SK-N-SH (cell line): ENCODE results near the gene PPP1R14C. TPM values are rescaled to one million over a fixed set of nuclear protein-coding genes. Genes with fewer than 3 reads are reported as not detected.

Experiments used
- CTCF ChIA-PET: fragments of 300-600, 350-600 bp; formaldehyde crosslinking; extraction: SDS; loops from one replicate; lab custom pipeline; 2021; lab: Yijun Ruan, JAX
- POLR2A ChIA-PET: fragments of 350-600 bp; sonication (Branson Sonifier 250); formaldehyde crosslinking; extraction: SDS; loops from one replicate; lab custom pipeline; 2020; ENCODE audit warnings: antibody characterized with exemption, inconsistent platforms; lab: Yijun Ruan, JAX
- DNase-seq: peaks from one replicate; pipeline ENCODE4 v3.0.0; 2012
- H2AFZ ChIP-seq: fragments of 200-600 bp; sonication (generic); 2 replicates; pipeline ENCODE4 v1.8.1; 2016; ENCODE audit warnings: antibody characterized with exemption, mild to moderate bottlenecking, low read depth
- H3F3A ChIP-seq: fragments of 200-600 bp; sonication (generic); replicated peaks from 2 replicates; pipeline ENCODE3; 2016; ENCODE audit warnings: antibody characterized with exemption, mild to moderate bottlenecking; ENCODE audit not compliant: insufficient read depth
- H3K27ac ChIP-seq, 2 experiments: fragments of 200-500 bp in 1 of 2; fragments of 200-600 bp in 1 of 2; sonication (Bioruptor generic) in 1 of 2; sonication (generic), shearing (Covaris generic) in 1 of 2; 2 replicates each; pipeline versions ENCODE4 v1.5.1 to v1.6.1; 2014 to 2016; ENCODE audit warnings: low read depth in 2 of 2, inconsistent platforms in 1 of 2, low read length in 1 of 2, mild to moderate bottlenecking in 1 of 2, mixed read lengths in 1 of 2
- H3K27me3 ChIP-seq: fragments of 200-600 bp; sonication (generic), shearing (Covaris generic); 2 replicates; pipeline ENCODE4 v1.6.1; 2016; ENCODE audit warnings: mixed run types; ENCODE audit not compliant: insufficient read depth
- H3K36me3 ChIP-seq, 2 experiments: fragments of 200-500 bp in 1 of 2; fragments of 200-600 bp in 1 of 2; sonication (Bioruptor generic) in 1 of 2; sonication (generic) in 1 of 2; replicated peaks in 1 of 2; 2 replicates each; pipeline versions ENCODE3 to v1.5.1; 2014 to 2016; ENCODE audit warnings: low read length in 1 of 2, mild to moderate bottlenecking in 1 of 2; ENCODE audit not compliant: insufficient read depth in 2 of 2, control insufficient read depth in 1 of 2
- H3K4me1 ChIP-seq, 2 experiments: fragments of 200-500 bp in 1 of 2; fragments of 200-600 bp in 1 of 2; sonication (Bioruptor generic) in 1 of 2; sonication (generic), shearing (Covaris generic) in 1 of 2; 2 replicates each; pipeline versions ENCODE4 v1.5.1 to v1.6.1; 2014 to 2016; ENCODE audit warnings: low read depth in 1 of 2, low read length in 1 of 2, mixed run types in 1 of 2; ENCODE audit not compliant: insufficient read depth in 2 of 2, control insufficient read depth in 1 of 2
- H3K4me2 ChIP-seq: fragments of 200-600 bp; sonication (generic), shearing (Covaris generic); 2 replicates; pipeline ENCODE4 v1.6.1; 2017; ENCODE audit warnings: mixed run types
- H3K4me3 ChIP-seq, 2 experiments: fragments of 200-500 bp in 1 of 2; fragments of 200-600 bp in 1 of 2; sonication (Bioruptor generic) in 1 of 2; sonication (generic), shearing (Covaris generic) in 1 of 2; 2 replicates each; pipeline versions ENCODE4 v1.5.1 to v1.8.1; 2014 to 2016; ENCODE audit warnings: low read depth in 2 of 2, inconsistent platforms in 1 of 2, low read length in 1 of 2, mild to moderate bottlenecking in 1 of 2, mixed read lengths in 1 of 2, moderate library complexity in 1 of 2
- H3K79me2 ChIP-seq: fragments of 200-600 bp; sonication (generic); 2 replicates; pipeline ENCODE4 v1.8.1; 2017; ENCODE audit warnings: mild to moderate bottlenecking; ENCODE audit not compliant: insufficient read depth
- H3K9ac ChIP-seq: fragments of 200-600 bp; sonication (generic); 2 replicates; pipeline ENCODE4 v1.6.1; 2017; ENCODE audit warnings: mixed run types
- H3K9me2 ChIP-seq: fragments of 200-600 bp; sonication (generic); 2 replicates; pipeline ENCODE4 v1.6.1; 2017; ENCODE audit warnings: mixed run types
- H3K9me3 ChIP-seq: fragments of 200-600 bp; sonication (generic); 2 replicates; pipeline ENCODE4 v1.6.1; 2017; ENCODE audit warnings: mixed run types, mild to moderate bottlenecking, moderate library complexity
- H4K20me1 ChIP-seq: fragments of 200-600 bp; sonication (generic); 2 replicates; pipeline ENCODE4 v1.6.1; 2017; ENCODE audit warnings: mild to moderate bottlenecking, mixed run types; ENCODE audit not compliant: insufficient read depth
- CTCF ChIP-seq: fragments of 200-600 bp; sonication (generic); IDR thresholded peaks from 2 replicates; pipeline ENCODE4 v1.6.1; 2017; ENCODE audit warnings: antibody characterized with exemption, mild to moderate bottlenecking, moderate library complexity
- ELF1 ChIP-seq: IDR thresholded peaks from 2 replicates; pipeline ENCODE4 v1.4.0; 2012
- EP300 ChIP-seq, 2 experiments: IDR thresholded peaks; 2 replicates each; pipeline versions ENCODE4 v1.4.0 to v1.6.1; 2012; ENCODE audit warnings: borderline replicate concordance in 1 of 2, low read depth in 1 of 2, low read length in 1 of 2
- EZH2phosphoT487 ChIP-seq: fragments of 200-600 bp; sonication (generic); IDR thresholded peaks from 2 replicates; pipeline ENCODE4 v1.6.1; 2017; ENCODE audit warnings: low read depth, mixed run types, mild to moderate bottlenecking, antibody characterized with exemption, moderate library complexity, borderline replicate concordance
- FOXJ3 ChIP-seq: sonication (generic); formaldehyde crosslinking; IDR thresholded peaks from 2 replicates; pipeline ENCODE4 v1.5.1; 2020; ENCODE audit warnings: mild to moderate bottlenecking, missing genetic modification reagents
- FOXM1 ChIP-seq: IDR thresholded peaks from 2 replicates; pipeline ENCODE4 v1.4.0; 2012; ENCODE audit warnings: low read depth, mild to moderate bottlenecking
- GABPA ChIP-seq: IDR thresholded peaks from 2 replicates; pipeline ENCODE4 v1.4.0; 2012; ENCODE audit warnings: low read depth, mild to moderate bottlenecking
- MXI1 ChIP-seq: IDR thresholded peaks from 2 replicates; pipeline ENCODE4 v1.6.1; 2012; ENCODE audit warnings: mild to moderate bottlenecking, low read depth, low read length, improper control_type of control experiment
- NFIC ChIP-seq: IDR thresholded peaks from 2 replicates; pipeline ENCODE4 v1.4.0; 2012; ENCODE audit warnings: borderline replicate concordance
- NRF1 ChIP-seq: IDR thresholded peaks from 2 replicates; pipeline ENCODE4 v1.6.1; 2012; ENCODE audit warnings: low read depth, mild to moderate bottlenecking, low read length
- POLR2AphosphoS5 ChIP-seq: IDR thresholded peaks from 2 replicates; pipeline ENCODE4 v1.6.1; 2012; ENCODE audit warnings: low read depth, low read length
- SIN3A ChIP-seq: IDR thresholded peaks from 2 replicates; pipeline ENCODE4 v1.6.1; 2012; ENCODE audit warnings: low read depth, mild to moderate bottlenecking, low read length, moderate library complexity, borderline replicate concordance
- TCF12 ChIP-seq: IDR thresholded peaks from 2 replicates; pipeline ENCODE4 v1.4.0; 2012
- YY1 ChIP-seq: IDR thresholded peaks from 2 replicates; pipeline ENCODE4 v1.4.0; 2012; ENCODE audit warnings: low read depth, mild to moderate bottlenecking
- ZBTB33 ChIP-seq: IDR thresholded peaks from 2 replicates; pipeline ENCODE4 v1.4.0; 2012; ENCODE audit warnings: low read depth, borderline replicate concordance
- WGBS: methylation state at CpG from one replicate; pipeline ENCODE4 v1.1.6; 2017; ENCODE audit warnings: low lambda C conversion rate; 5-methylcytosine and 5-hydroxymethylcytosine counted together
- polyA plus RNA-seq, 3 experiments: library from polyadenylated mRNA; depleted of rRNA; stranded (reverse); fragments of >200 nt; gene quantifications; 2 replicates each; pipeline ENCODE4 v1.2.3, GENCODE V29; 2012
- TF ChIP-seq, protein P1 (sequence below): fragments of 150-350 bp; IDR thresholded peaks from 2 replicates; pipeline ENCODE4 v1.6.1; 2016; ENCODE audit warnings: mild to moderate bottlenecking, low read depth, low read length
- TF ChIP-seq, protein P2 (sequence below): IDR thresholded peaks from 2 replicates; pipeline ENCODE4; 2012
- TF ChIP-seq, protein P3 (sequence below): fragments of 150-350 bp; IDR thresholded peaks from 2 replicates; pipeline ENCODE4 v1.6.1; 2017; ENCODE audit warnings: antibody characterized with exemption, low read length, low read depth, borderline replicate concordance

PPP1R14C gene
- polyA plus RNA-seq, 1 of the 3 experiments (the other 2 are of a cell fraction), result not detected

GRCh38 chr6:150260931-150261330 is 118.1 kb downstream of the PPP1R14C start:
- H3K36me3 ChIP-seq, result no peaks in the 10 kb centered on the region
- no peaks in the 10 kb centered on the region for H4K20me1 ChIP-seq
- DNase-seq, result no peak
- POLR2A ChIA-PET, result no interaction called here
- CTCF ChIA-PET, result no interaction called here
- no peaks in the 10 kb centered on the region for H3F3A ChIP-seq
- H3K27ac ChIP-seq, result no peak overlapping the region
- no peaks in the 10 kb centered on the region for H3K9me3 ChIP-seq
- H3K9ac ChIP-seq, result no peak overlapping the region
- H3K4me2 ChIP-seq, result no peak overlapping the region
- H3K4me1 ChIP-seq, result no peaks in the 10 kb centered on the region
- H2AFZ ChIP-seq, result no peak overlapping the region
- H3K79me2 ChIP-seq, result no peaks in the 10 kb centered on the region
- no peak overlapping the region for H3K4me3 ChIP-seq
- TF ChIP-seq POLR2AphosphoS5 (no peak), ELF1 (no peak), CTCF (no peak), FOXJ3 (CRISPR knock-in tag) (no peak), ZBTB33 (no peak), NRF1 (no peak), EZH2phosphoT487 (no peak), MXI1 (no peak), YY1 (no peak), NFIC (no peak), GABPA (no peak), FOXM1 (no peak), EP300 (IDR thresholded peaks at IDR 0.05; ENCODE audit: borderline replicate concordance in 1 of 2, low read depth in 1 of 2, low read length in 1 of 2) (no peak), SIN3A (no peak), TCF12 (no peak)
- TF ChIP-seq, protein P1, sequence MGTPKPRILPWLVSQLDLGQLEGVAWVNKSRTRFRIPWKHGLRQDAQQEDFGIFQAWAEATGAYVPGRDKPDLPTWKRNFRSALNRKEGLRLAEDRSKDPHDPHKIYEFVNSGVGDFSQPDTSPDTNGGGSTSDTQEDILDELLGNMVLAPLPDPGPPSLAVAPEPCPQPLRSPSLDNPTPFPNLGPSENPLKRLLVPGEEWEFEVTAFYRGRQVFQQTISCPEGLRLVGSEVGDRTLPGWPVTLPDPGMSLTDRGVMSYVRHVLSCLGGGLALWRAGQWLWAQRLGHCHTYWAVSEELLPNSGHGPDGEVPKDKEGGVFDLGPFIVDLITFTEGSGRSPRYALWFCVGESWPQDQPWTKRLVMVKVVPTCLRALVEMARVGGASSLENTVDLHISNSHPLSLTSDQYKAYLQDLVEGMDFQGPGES, result no peak
- TF ChIP-seq, protein P2, sequence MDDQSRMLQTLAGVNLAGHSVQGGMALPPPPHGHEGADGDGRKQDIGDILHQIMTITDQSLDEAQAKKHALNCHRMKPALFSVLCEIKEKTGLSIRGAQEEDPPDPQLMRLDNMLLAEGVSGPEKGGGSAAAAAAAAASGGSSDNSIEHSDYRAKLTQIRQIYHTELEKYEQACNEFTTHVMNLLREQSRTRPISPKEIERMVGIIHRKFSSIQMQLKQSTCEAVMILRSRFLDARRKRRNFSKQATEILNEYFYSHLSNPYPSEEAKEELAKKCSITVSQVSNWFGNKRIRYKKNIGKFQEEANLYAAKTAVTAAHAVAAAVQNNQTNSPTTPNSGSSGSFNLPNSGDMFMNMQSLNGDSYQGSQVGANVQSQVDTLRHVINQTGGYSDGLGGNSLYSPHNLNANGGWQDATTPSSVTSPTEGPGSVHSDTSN, result no peak
- TF ChIP-seq, protein P3, sequence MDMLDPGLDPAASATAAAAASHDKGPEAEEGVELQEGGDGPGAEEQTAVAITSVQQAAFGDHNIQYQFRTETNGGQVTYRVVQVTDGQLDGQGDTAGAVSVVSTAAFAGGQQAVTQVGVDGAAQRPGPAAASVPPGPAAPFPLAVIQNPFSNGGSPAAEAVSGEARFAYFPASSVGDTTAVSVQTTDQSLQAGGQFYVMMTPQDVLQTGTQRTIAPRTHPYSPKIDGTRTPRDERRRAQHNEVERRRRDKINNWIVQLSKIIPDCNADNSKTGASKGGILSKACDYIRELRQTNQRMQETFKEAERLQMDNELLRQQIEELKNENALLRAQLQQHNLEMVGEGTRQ, result no peak
- TF ChIP-seq, all 33 proteins: peak for 0
- H3K9me2 ChIP-seq, result no peaks in the 10 kb centered on the region
- no peaks in the 10 kb centered on the region for H3K27me3 ChIP-seq
- WGBS, result 2% methylated on average over 2 of the region's 2 CpGs
